Liver (tissue), 9 donors: ENCODE data around the gene GLIS1. TPM values are rescaled to one million over a fixed set of nuclear protein-coding genes. Genes with fewer than 3 reads are reported as not detected.

Experiments
- DNase-seq: peaks from one replicate; pipeline ENCODE4 v3.0.0-alpha.2; 2017; ENCODE audit warnings: low spot score
- H3K27ac ChIP-seq, 2 donors: one replicate each; pipeline ENCODE4 v1.7.0; 2013; ENCODE audit warnings: inconsistent platforms in 2 of 2, low read length in 2 of 2, control low read depth in 1 of 2, low read depth in 1 of 2, mild to moderate bottlenecking in 1 of 2
- H3K27me3 ChIP-seq, 4 donors: one replicate each; pipeline versions ENCODE4 v1.6.1 to v1.7.0; 2013; ENCODE audit warnings: low read length in 3 of 4, inconsistent platforms in 1 of 4, mild to moderate bottlenecking in 1 of 4, moderate library complexity in 1 of 4; ENCODE audit not compliant: control insufficient read depth in 4 of 4, insufficient read depth in 4 of 4
- H3K36me3 ChIP-seq, 4 donors: one replicate each; pipeline versions ENCODE4 v1.6.1 to v1.7.0; 2013; ENCODE audit warnings: low read length in 3 of 4, mild to moderate bottlenecking in 3 of 4, low read depth in 1 of 4, moderate library complexity in 1 of 4; ENCODE audit not compliant: control insufficient read depth in 4 of 4, insufficient read depth in 3 of 4
- H3K4me1 ChIP-seq, 4 donors: one replicate each; pipeline versions ENCODE4 v1.6.1 to v1.7.0; 2013; ENCODE audit warnings: low read length in 3 of 4, mild to moderate bottlenecking in 3 of 4, moderate library complexity in 1 of 4; ENCODE audit not compliant: control insufficient read depth in 4 of 4, insufficient read depth in 4 of 4
- H3K4me3 ChIP-seq, 3 donors: one replicate each; pipeline versions ENCODE4 v1.6.1 to v1.7.0; 2013; ENCODE audit warnings: low read length in 3 of 3, control low read depth in 1 of 3, low read depth in 1 of 3, mild to moderate bottlenecking in 1 of 3
- H3K9ac ChIP-seq, 2 donors: one replicate each; pipeline ENCODE4 v1.7.0; 2013; ENCODE audit warnings: low read length in 2 of 2, mild to moderate bottlenecking in 2 of 2, moderate library complexity in 2 of 2, control low read depth in 1 of 2, low read depth in 1 of 2
- H3K9me3 ChIP-seq, 4 donors: one replicate each; pipeline versions ENCODE4 v1.6.1 to v1.7.0; 2013; ENCODE audit warnings: low read length in 3 of 4; ENCODE audit not compliant: control insufficient read depth in 4 of 4
- ATF3 ChIP-seq: IDR thresholded peaks from 2 replicates; pipeline ENCODE4 v1.6.1; 2016; ENCODE audit warnings: antibody characterized with exemption
- CTCF ChIP-seq: fragments of 150-350 bp; IDR thresholded peaks from 2 replicates; pipeline ENCODE4 v1.5.1; 2017; ENCODE audit warnings: improper control_type of control experiment, low read depth, low read length; ENCODE audit not compliant: missing input control
- EGR1 ChIP-seq, 2 donors: IDR thresholded peaks; 2 replicates each; pipeline ENCODE4 v1.6.1; 2016 to 2018; ENCODE audit warnings: antibody characterized with exemption in 2 of 2, low read depth in 2 of 2
- FOXA1 ChIP-seq: IDR thresholded peaks from 2 replicates; pipeline ENCODE4 v1.6.1; 2016; ENCODE audit warnings: antibody characterized with exemption
- FOXA2 ChIP-seq: IDR thresholded peaks from 2 replicates; pipeline ENCODE4 v1.6.1; 2016; ENCODE audit warnings: antibody characterized with exemption
- GABPA ChIP-seq, 2 donors: IDR thresholded peaks in 1 of 2; conservative IDR thresholded peaks in 1 of 2; 2 replicates each; pipeline ENCODE4 v1.6.1; 2016; ENCODE audit warnings: antibody characterized with exemption in 2 of 2, mild to moderate bottlenecking in 1 of 2, moderate library complexity in 1 of 2
- HNF4G ChIP-seq: IDR thresholded peaks from 2 replicates; pipeline ENCODE4 v1.6.1; 2016; ENCODE audit warnings: antibody characterized with exemption
- NR2F2 ChIP-seq: IDR thresholded peaks from 2 replicates; pipeline ENCODE4 v1.6.1; 2016; ENCODE audit warnings: antibody characterized with exemption
- REST ChIP-seq: IDR thresholded peaks from 2 replicates; pipeline ENCODE4 v1.6.1; 2016; ENCODE audit warnings: antibody characterized with exemption, mild to moderate bottlenecking
- RXRA ChIP-seq, 2 donors: IDR thresholded peaks; 2 replicates each; pipeline ENCODE4 v1.6.1; 2017 to 2018; ENCODE audit warnings: antibody characterized with exemption in 2 of 2, mild to moderate bottlenecking in 1 of 2
- TAF1 ChIP-seq: conservative IDR thresholded peaks from 2 replicates; pipeline ENCODE4 v1.6.1; 2016; ENCODE audit warnings: antibody characterized with exemption, mild to moderate bottlenecking
- YY1 ChIP-seq: IDR thresholded peaks from 2 replicates; pipeline ENCODE4 v1.6.1; 2016; ENCODE audit warnings: antibody characterized with exemption, mild to moderate bottlenecking
- ZBTB33 ChIP-seq: IDR thresholded peaks from 2 replicates; pipeline ENCODE4 v1.6.1; 2016; ENCODE audit warnings: antibody characterized with exemption
- WGBS: extraction: QIAGEN DNeasy Blood & Tissue Kit; methylation state at CpG from one replicate; pipeline ENCODE4 v1.1.7; 2013; 5-methylcytosine and 5-hydroxymethylcytosine counted together
- polyA plus RNA-seq, 2 donors: library from polyadenylated mRNA; stranded (reverse) in 1 of 2; unstranded in 1 of 2; fragments of 200-250 nt in 1 of 2; fragments of >200 nt in 1 of 2; fragmentation: Nextera tagmentation in 1 of 2; extraction: Ambion mirVana in 1 of 2; gene quantifications; one replicate each; pipeline versions ENCODE4 v1.2.1 to v1.2.3, GENCODE V29; 2013 to 2015
- total RNA-seq, 2 donors: library from RNA; depleted of rRNA; stranded (reverse); fragments of >200 nt; gene quantifications; one replicate each; pipeline ENCODE4 v1.2.3, GENCODE V29; 2014
- donor health status: healthy.
- donor health status: healthy.
- donor health status: healthy.
- donor health status: healthy.
- donor health status: healthy.

The GLIS1 gene
- total and polyA plus RNA-seq, 4 donors: under 0.01 to 0.05 TPM; not detected in 2

- WGBS: 84% methylated on average over 1 of the region's 1 CpG
- Histone ChIP-seq H3K4me3 (no peak overlapping the region), H3K27ac (no peak overlapping the region), H3K36me3 (no peaks in the 10 kb centered on the region), H3K27me3 (no peaks in the 10 kb centered on the region), H3K9ac (no peak overlapping the region), H3K4me1 (no peaks in the 10 kb centered on the region), H3K9me3 (no peaks in the 10 kb centered on the region)
- DNase-seq: no peak
- TF ChIP-seq ATF3 (no peak), REST (no peak), TAF1 (no peak), HNF4G (no peak), EGR1 (IDR thresholded peaks at IDR 0.05; ENCODE audit: low read depth in 2 of 2) (no peak), FOXA2 (no peak), FOXA1 (no peak), RXRA (IDR thresholded peaks at IDR 0.05) (no peak), YY1 (no peak), CTCF (no peak), ZBTB33 (no peak), GABPA (IDR thresholded peaks at IDR 0.05 in 1 of 2, conservative IDR thresholded peaks at IDR 0.05 in 1 of 2) (no peak), NR2F2 (no peak)
These were observed 111.3 kb downstream of the GLIS1 start for GRCh38 chr1:53627666-53628065.

GRCh38 chr1:53627031-53627430 is 111.9 kb downstream of the GLIS1 start:
- TF ChIP-seq REST (no peak), RXRA (IDR thresholded peaks at IDR 0.05) (no peak)
- Histone ChIP-seq H3K27me3 (no peaks in the 10 kb centered on the region), H3K36me3 (no peaks in the 10 kb centered on the region), H3K4me3 (no peak overlapping the region), H3K4me1 (no peaks in the 10 kb centered on the region), H3K9ac (no peak overlapping the region), H3K27ac (no peak overlapping the region), H3K9me3 (no peaks in the 10 kb centered on the region)
- peak; percentile 17 for DNase-seq
- WGBS: 84% methylated on average over 13 of the region's 13 CpGs
